OCI-LY7 (cell line): ENCODE measurements around the gene SFRP5. TPM values are rescaled to one million over a fixed set of nuclear protein-coding genes. Genes with fewer than 3 reads are reported as not detected.

Experiments used
- BruUV-seq: library from RNA; stranded (reverse); fragments of 400-500 nt; replicated peaks from 2 replicates; lab custom pipeline; 2021; lab: Mats Ljungman, UMichigan
- CTCF ChIA-PET: fragments of 300-600 bp; sonication (Branson Sonifier 250); formaldehyde crosslinking; loops from one replicate; lab custom pipeline; 2022; ENCODE audit warnings: antibody characterized with exemption; ENCODE audit not compliant: unreplicated experiment; lab: Charles Lee
- POLR2A ChIA-PET: fragments of 300-600 bp; sonication (Branson Sonifier 250); formaldehyde crosslinking; loops from one replicate; lab custom pipeline; 2022; ENCODE audit warnings: antibody characterized with exemption; lab: Charles Lee
- DNase-seq: peaks from one replicate; pipeline ENCODE4 v3.0.0-alpha.2; 2015; ENCODE audit warnings: low spot score
- H2AFZ ChIP-seq: fragments of 200-600 bp; sonication (generic), shearing (Covaris generic); 2 replicates; pipeline ENCODE4 v1.6.1; 2014; ENCODE audit warnings: mild to moderate bottlenecking, antibody characterized with exemption, low read length, moderate library complexity
- H3K27ac ChIP-seq: fragments of 200-600 bp; sonication (generic); 2 replicates; pipeline ENCODE4 v1.5.1; 2014; ENCODE audit warnings: mixed run types, low read depth, mild to moderate bottlenecking, moderate library complexity, low read length, inconsistent platforms; ENCODE audit not compliant: poor library complexity, severe bottlenecking
- H3K36me3 ChIP-seq: fragments of 200-600 bp; sonication (generic); 2 replicates; pipeline ENCODE4 v1.6.1; 2014; ENCODE audit warnings: mild to moderate bottlenecking, antibody characterized with exemption, low read length, moderate library complexity, mixed read lengths; ENCODE audit not compliant: insufficient read depth
- H3K4me1 ChIP-seq: fragments of 200-600 bp; sonication (generic); 2 replicates; pipeline ENCODE4 v1.5.1; 2014; ENCODE audit warnings: mild to moderate bottlenecking, low read length; ENCODE audit not compliant: insufficient read depth, poor library complexity, severe bottlenecking
- H3K4me2 ChIP-seq: fragments of 200-600 bp; sonication (generic); 2 replicates; pipeline ENCODE4 v1.6.1; 2014; ENCODE audit warnings: mild to moderate bottlenecking, low read length
- H3K4me3 ChIP-seq: fragments of 200-600 bp; sonication (generic); 2 replicates; pipeline ENCODE4 v1.5.1; 2014; ENCODE audit warnings: mild to moderate bottlenecking, low read depth, low read length; ENCODE audit not compliant: poor library complexity, severe bottlenecking
- H3K79me2 ChIP-seq: fragments of 200-600 bp; sonication (generic); 2 replicates; pipeline ENCODE4 v1.6.1; 2016; ENCODE audit warnings: low read depth, mild to moderate bottlenecking, low read length, moderate library complexity, mixed read lengths; ENCODE audit not compliant: insufficient read depth
- H3K9me2 ChIP-seq: fragments of 200-600 bp; sonication (generic); 2 replicates; pipeline ENCODE4 v1.6.1; 2016; ENCODE audit warnings: mild to moderate bottlenecking, low read length, mixed read lengths; ENCODE audit not compliant: insufficient read depth
- H3K9me3 ChIP-seq: fragments of 200-600 bp; sonication (generic); 2 replicates; pipeline ENCODE4 v1.6.1; 2014; ENCODE audit warnings: mild to moderate bottlenecking, mixed run types, low read length, mixed read lengths
- H4K20me1 ChIP-seq: fragments of 200-600 bp; sonication (generic); 2 replicates; pipeline ENCODE4 v1.6.1; 2014; ENCODE audit warnings: mild to moderate bottlenecking, antibody characterized with exemption, low read length, moderate library complexity, mixed read lengths; ENCODE audit not compliant: insufficient read depth
- EZH2phosphoT487 ChIP-seq: fragments of 200-600 bp; sonication (generic); IDR thresholded peaks from 2 replicates; pipeline ENCODE4 v1.6.1; 2018; ENCODE audit warnings: low read depth, borderline replicate concordance, mild to moderate bottlenecking, mixed run types, antibody characterized with exemption, low read length, moderate library complexity, mixed read lengths
- intact Hi-C: fragments of 100-400 bp; cut with micrococcal nuclease; formaldehyde crosslinking; loops from one replicate; pipeline ENCODE4 v1.10.0; 2022; ENCODE audit not compliant: unreplicated experiment
- total RNA-seq, 2 experiments: library from RNA; depleted of rRNA in 1 of 2; stranded (reverse); fragments of >200 nt in 1 of 2; shearing (Covaris generic) in 1 of 2; gene quantifications; 2 replicates each; pipeline ENCODE4 v1.2.3, GENCODE V29; 2014 to 2022
- TF ChIP-seq, protein P1 (sequence below): fragments of 200-600 bp; sonication (generic); conservative IDR thresholded peaks from 2 replicates; pipeline ENCODE4 v1.5.1; 2014; ENCODE audit warnings: mild to moderate bottlenecking, antibody characterized with exemption, low read length, moderate library complexity, mixed read lengths

Gene SFRP5
- total RNA-seq, 2 experiments from 2014 or later: not detected

- Histone ChIP-seq H2AFZ (no peak overlapping the region), H4K20me1 (no peaks in the 10 kb centered on the region), H3K27ac (no peak overlapping the region), H3K9me3 (no peaks in the 10 kb centered on the region), H3K4me2 (no peak overlapping the region), H3K79me2 (no peaks in the 10 kb centered on the region), H3K9me2 (no peaks in the 10 kb centered on the region), H3K4me1 (no peaks in the 10 kb centered on the region), H3K36me3 (no peaks in the 10 kb centered on the region), H3K4me3 (no peak overlapping the region)
- no TSS peak for BruUV-seq
- TF ChIP-seq EZH2phosphoT487: no peak
- TF ChIP-seq, protein P1, sequence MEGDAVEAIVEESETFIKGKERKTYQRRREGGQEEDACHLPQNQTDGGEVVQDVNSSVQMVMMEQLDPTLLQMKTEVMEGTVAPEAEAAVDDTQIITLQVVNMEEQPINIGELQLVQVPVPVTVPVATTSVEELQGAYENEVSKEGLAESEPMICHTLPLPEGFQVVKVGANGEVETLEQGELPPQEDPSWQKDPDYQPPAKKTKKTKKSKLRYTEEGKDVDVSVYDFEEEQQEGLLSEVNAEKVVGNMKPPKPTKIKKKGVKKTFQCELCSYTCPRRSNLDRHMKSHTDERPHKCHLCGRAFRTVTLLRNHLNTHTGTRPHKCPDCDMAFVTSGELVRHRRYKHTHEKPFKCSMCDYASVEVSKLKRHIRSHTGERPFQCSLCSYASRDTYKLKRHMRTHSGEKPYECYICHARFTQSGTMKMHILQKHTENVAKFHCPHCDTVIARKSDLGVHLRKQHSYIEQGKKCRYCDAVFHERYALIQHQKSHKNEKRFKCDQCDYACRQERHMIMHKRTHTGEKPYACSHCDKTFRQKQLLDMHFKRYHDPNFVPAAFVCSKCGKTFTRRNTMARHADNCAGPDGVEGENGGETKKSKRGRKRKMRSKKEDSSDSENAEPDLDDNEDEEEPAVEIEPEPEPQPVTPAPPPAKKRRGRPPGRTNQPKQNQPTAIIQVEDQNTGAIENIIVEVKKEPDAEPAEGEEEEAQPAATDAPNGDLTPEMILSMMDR: no peak
- ChIA-PET POLR2A (no interaction called here), CTCF (no interaction called here)
- intact Hi-C loops: no loop called here
- DNase-seq: no peak
Measured at GRCh38 chr10:97773096-97773495, 1.3 kb upstream of the SFRP5 start.

DNA sequence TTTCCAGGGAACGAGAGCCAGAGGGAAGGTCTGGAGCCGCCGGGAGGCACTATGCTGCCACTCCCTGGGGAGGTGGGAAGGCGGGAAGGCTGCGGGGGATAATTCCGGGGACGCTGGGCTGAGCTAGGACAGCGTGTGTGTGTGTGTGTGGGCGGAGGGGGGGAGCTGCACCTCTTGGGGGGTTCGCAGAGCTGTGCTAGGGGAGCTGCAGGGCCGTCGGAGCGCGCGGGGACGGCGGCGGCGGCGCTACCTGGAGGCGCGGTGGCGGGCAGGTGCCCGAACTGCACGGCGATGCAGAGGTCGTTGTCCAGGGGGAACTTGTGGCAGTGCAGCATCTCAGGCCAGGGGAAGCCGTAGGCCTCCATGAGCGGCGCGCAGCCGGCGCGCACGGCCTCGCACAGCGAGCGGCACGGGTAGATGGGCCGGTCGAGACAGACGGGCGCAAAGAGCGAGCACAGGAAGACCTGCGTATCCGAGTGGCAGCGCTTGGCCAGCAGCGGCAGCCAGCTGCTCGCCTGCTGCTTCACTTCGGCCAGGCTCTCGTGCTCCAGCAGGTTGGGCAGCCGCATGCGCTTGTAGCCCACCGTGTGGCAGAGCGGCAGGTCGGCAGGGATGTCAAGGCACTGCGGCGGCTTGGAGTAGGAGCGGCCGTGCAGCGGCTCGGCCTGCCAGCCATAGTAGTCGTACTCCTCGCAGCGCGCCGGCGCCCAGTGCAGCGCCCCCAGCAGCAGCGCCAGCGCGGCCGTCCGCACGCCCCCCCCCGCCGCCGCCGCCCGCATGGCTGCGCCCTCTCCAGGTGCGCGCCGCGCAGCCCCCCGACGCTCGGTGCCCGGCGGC lies 526 bp downstream of the SFRP5 start:
- POLR2A ChIA-PET: no interaction called here
- Histone ChIP-seq H3K4me3 (no peak overlapping the region), H3K4me1 (no peaks in the 10 kb centered on the region), H4K20me1 (no peaks in the 10 kb centered on the region), H3K27ac (no peak overlapping the region), H3K4me2 (no peak overlapping the region), H3K9me3 (no peaks in the 10 kb centered on the region), H3K36me3 (no peaks in the 10 kb centered on the region), H3K9me2 (no peaks in the 10 kb centered on the region), H3K79me2 (no peaks in the 10 kb centered on the region), H2AFZ (no peak overlapping the region)
- BruUV-seq: no TSS peak
- no peak for TF ChIP-seq EZH2phosphoT487
- TF ChIP-seq, protein P1: no peak
- intact Hi-C loops: no loop called here
- CTCF ChIA-PET: no interaction called here
- no peak for DNase-seq

DNA sequence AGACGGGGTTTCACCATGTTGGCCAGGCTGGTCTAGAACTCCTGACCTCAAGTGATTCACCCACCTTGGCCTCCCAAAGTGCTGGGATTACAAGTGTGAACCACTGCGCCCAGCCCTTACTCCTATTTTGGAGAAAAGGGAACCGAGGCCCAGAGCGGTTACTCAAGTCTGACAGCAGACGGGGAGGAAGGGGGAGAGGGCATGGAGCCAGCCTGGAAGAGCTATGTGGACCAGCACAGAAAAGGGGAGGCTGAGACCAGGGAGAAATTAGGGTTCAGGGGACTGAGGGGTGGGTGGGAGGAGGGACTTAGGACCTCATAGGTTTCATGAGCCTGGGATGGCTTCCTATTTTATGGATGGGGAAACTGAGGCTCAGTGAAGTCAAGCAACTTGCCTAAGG lies 1.5 kb downstream of the SFRP5 start:
- no peak overlapping the region for H3K4me2 ChIP-seq
- intact Hi-C loops: no loop called here
- no peaks in the 10 kb centered on the region for H4K20me1 ChIP-seq
- H3K4me1 ChIP-seq: peaks cover 9% of the 10 kb centered on the region
- H2AFZ ChIP-seq: no peak overlapping the region
- POLR2A ChIA-PET: no interaction called here
- no peak for DNase-seq
- H3K27ac ChIP-seq: no peak overlapping the region
- TF ChIP-seq EZH2phosphoT487: no peak
- TF ChIP-seq, protein P1: no peak
- CTCF ChIA-PET: no interaction called here
- H3K9me2 ChIP-seq: no peaks in the 10 kb centered on the region
- H3K4me3 ChIP-seq: no peak overlapping the region
- no peaks in the 10 kb centered on the region for H3K36me3 ChIP-seq
- H3K9me3 ChIP-seq: no peaks in the 10 kb centered on the region
- H3K79me2 ChIP-seq: no peaks in the 10 kb centered on the region
- BruUV-seq: no TSS peak
